Ovary (tissue), 9 donors: ENCODE results near the gene CYP27B1. TPM values are rescaled to one million over a fixed set of nuclear protein-coding genes. Genes with fewer than 3 reads are reported as not detected.

Experiments
- DNase-seq, 5 donors: peaks; one replicate each; pipeline ENCODE4 v3.0.0-alpha.2; 2019 to 2020
- H3K27ac ChIP-seq, 2 donors: fragments of 200-600 bp; one replicate each; pipeline versions ENCODE4 v1.5.1 to v1.8.0; 2019 to 2022
- H3K27me3 ChIP-seq: fragments of 200-600 bp; one replicate; pipeline ENCODE4 v1.8.0; 2022
- H3K36me3 ChIP-seq: fragments of 200-600 bp; sonication (generic); one replicate; pipeline ENCODE4 v1.5.1; 2019
- H3K4me1 ChIP-seq: one replicate; pipeline ENCODE4 v1.8.1; 2013; ENCODE audit warnings: mild to moderate bottlenecking, moderate library complexity; ENCODE audit not compliant: insufficient read depth
- H3K4me3 ChIP-seq: fragments of 200-600 bp; sonication (generic); one replicate; pipeline ENCODE4 v1.5.1; 2017
- H3K9me3 ChIP-seq, 2 donors: fragments of 200-600 bp in 1 of 2; sonication (generic) in 1 of 2; one replicate each; pipeline versions ENCODE4 v1.5.1 to v1.8.1; 2013 to 2019; ENCODE audit warnings: mild to moderate bottlenecking in 1 of 2, moderate library complexity in 1 of 2
- CTCF ChIP-seq, 3 donors: fragments of 450-650 bp in 2 of 3; fragments of 200-600 bp in 1 of 3; IDR thresholded peaks; one replicate each; pipeline versions ENCODE4 v1.5.1 to v1.8.0; 2016 to 2022; ENCODE audit warnings: antibody characterized with exemption in 3 of 3, mild to moderate bottlenecking in 1 of 3
- EP300 ChIP-seq: sonication (generic); formaldehyde crosslinking; IDR thresholded peaks from one replicate; pipeline ENCODE4 v1.6.1; 2017; ENCODE audit warnings: antibody characterized with exemption
- POLR2A ChIP-seq: fragments of 450-650 bp; IDR thresholded peaks from one replicate; pipeline ENCODE4 v1.6.1; 2017; ENCODE audit warnings: antibody characterized with exemption, mild to moderate bottlenecking, moderate library complexity
- WGBS, 3 donors: extraction: QIAGEN DNeasy Blood & Tissue Kit in 1 of 3; methylation state at CpG; one replicate each; pipeline versions ENCODE4 v1.1.5 to v1.1.7; 2013 to 2017; 5-methylcytosine and 5-hydroxymethylcytosine counted together
- intact Hi-C, 4 donors: fragments of 100-400 bp; cut with DNase I; formaldehyde crosslinking; loops; one replicate each; pipeline versions ENCODE4 v1.11.0 to v1.15.1; 2022 to 2023
- polyA plus RNA-seq, 2 donors: library from polyadenylated mRNA; stranded (reverse); fragments of 200-250 nt in 1 of 2; fragments of 350-450 nt in 1 of 2; fragmentation: Illumina TruSeq in 1 of 2; extraction: RNeasy Lipid Tissue Mini Kit (QIAGEN cat#74804) in 1 of 2; gene quantifications; one replicate each; pipeline ENCODE4 v1.2.3, GENCODE V29; 2013 to 2014
- total RNA-seq, 7 donors: library from RNA; depleted of rRNA in 2 of 7; stranded (reverse); fragments of >200 nt in 2 of 7; fragmentation: NEBNext Ultra II Directional in 3 of 7; extraction: Animal tissue kit (Norgen Biotek cat#: 25700) in 3 of 7; gene quantifications; one replicate each; pipeline versions ENCODE4 v1.1.0 to v1.2.4, GENCODE V29; 2016 to 2023
- donor health status: DM: no; HTN: no; CAD: no; lungs with moderate emphysema.
- donor health status: DM: no; HTN: no; CAD: no.
- donor health status: Bipolar disorder and iron deficiency.
- donor health status: DM: yes; HTN: yes; CAD: no.
- donor health status: DM: no; HTN: no; CAD: no.
- donor health status: DM: yes; HTN: yes; CAD: no.

CYP27B1 gene
- total and polyA plus RNA-seq, 9 donors: 0.12 to 2.5 (median 0.92) TPM

DNA sequence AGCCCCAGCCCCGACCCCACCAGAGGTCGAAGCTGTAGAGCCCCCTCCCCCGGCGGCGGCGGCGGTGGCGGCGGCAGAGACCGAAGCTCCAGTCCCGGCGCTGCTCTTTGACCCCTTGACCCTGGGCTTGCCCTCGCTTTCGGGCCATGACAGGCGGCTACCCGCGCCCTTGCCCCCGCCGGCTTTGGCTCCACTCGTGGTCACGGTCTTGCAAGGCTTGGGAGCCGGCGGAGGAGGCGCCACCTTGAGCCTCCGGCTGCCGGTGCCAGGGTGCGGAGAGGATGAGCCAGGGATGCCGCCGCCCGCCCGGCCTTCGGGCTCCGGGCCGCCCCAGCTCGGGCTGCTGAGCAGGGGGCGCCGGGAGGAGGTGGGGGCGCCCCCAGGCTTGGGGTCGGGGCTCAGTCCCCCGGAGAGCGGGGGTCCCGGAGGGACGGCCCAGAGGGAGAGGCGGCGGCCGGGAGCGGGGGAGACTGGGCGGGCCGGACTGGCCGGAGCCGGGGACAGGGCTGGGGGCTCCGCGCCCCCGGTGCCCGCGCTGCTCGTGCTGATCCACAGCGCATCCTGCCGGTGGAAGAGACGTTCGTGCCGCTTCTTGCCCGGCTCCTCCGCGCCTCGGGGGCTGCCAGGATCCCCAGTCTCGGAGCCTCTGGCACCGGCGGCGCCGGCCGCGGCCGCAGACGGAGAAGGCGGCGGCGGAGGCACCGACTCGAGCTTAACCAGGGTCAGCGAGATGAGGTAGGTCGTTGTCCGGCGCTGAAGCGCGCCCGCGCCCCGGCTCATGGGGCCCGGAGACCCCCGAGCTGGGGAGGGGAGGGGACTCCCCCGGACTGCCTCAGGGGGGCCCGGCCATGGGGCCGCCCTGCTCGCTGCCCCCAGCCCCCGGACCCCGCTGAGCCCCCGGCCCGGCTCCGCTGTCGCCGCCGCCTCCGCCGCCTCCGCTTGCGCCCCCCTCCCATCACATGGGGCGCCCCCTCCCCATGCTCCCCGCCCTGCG is 29.1 kb downstream of the CYP27B1 start:
- Histone ChIP-seq H3K27ac (no peak overlapping the region), H3K27me3 (peaks cover 7% of the 10 kb centered on the region)
- peak in 1 of 5 donors; percentile 54 for DNase-seq

DNA sequence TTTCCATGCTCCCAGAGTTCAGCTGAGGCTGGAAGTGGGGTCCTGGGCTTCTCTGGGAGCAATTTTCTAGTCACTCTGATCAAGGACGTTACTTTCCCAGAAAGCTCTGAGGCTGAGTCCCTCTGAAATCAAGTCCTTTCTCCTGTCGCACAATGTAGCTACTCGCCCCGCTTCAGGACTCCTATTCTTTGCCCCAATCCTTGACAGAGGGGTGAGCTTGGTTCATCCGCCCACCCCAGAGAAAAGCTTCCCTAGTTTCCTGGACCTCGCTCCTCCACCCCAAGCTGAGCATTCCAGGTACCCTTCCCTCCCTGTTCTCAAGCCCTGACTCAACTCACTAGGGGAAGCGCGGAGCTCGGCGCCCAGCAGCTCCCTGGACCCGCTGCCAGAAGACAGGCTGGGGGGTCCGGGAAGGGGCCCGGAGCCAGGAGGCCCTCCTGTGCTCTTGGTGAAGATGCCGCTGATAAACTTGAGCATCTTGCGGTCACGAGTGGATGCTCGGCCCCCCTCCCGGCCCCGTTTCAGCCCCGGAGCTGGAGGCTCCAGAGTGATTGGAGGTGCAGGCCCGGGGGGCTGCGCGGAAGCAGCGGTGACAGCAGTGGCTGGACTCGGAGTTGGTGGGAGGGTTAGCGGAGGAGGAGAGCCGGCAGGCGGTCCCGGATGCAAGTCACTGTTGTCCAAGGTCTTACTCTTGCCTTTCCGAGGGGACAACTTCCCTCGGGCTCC is 30.0 kb downstream of the CYP27B1 start:
- no peak for DNase-seq
- no peak overlapping the region for H3K4me3 ChIP-seq
- no peaks in the 10 kb centered on the region for H3K36me3 ChIP-seq
- no peak for TF ChIP-seq CTCF (IDR thresholded peaks at IDR 0.05)
- TF ChIP-seq POLR2A: no peak
- no peaks in the 10 kb centered on the region for H3K9me3 ChIP-seq
- intact Hi-C loops: no loop called here
- H3K4me1 ChIP-seq: peaks cover 5% of the 10 kb centered on the region
- WGBS, 3 donors: 8 to 13% (median 10%) methylated on average over 30 to 31 of the region's 31 CpGs
- peaks cover 7% of the 10 kb centered on the region for H3K27me3 ChIP-seq
- no peak overlapping the region for H3K27ac ChIP-seq

More for the DNA sequence above, 29.1 kb downstream of the CYP27B1 start:
- Histone ChIP-seq H3K9me3 (no peaks in the 10 kb centered on the region), H3K4me3 (peak overlapping the region; percentile 2), H3K36me3 (no peaks in the 10 kb centered on the region), H3K4me1 (peaks cover 5% of the 10 kb centered on the region)
- 4 to 17% (median 6%) methylated on average over 50 to 109 of the region's 110 CpGs for WGBS, 3 donors
- intact Hi-C loops: no loop called here
- TF ChIP-seq EP300 (no peak), POLR2A (no peak), CTCF (IDR thresholded peaks at IDR 0.05) (no peak)

DNA sequence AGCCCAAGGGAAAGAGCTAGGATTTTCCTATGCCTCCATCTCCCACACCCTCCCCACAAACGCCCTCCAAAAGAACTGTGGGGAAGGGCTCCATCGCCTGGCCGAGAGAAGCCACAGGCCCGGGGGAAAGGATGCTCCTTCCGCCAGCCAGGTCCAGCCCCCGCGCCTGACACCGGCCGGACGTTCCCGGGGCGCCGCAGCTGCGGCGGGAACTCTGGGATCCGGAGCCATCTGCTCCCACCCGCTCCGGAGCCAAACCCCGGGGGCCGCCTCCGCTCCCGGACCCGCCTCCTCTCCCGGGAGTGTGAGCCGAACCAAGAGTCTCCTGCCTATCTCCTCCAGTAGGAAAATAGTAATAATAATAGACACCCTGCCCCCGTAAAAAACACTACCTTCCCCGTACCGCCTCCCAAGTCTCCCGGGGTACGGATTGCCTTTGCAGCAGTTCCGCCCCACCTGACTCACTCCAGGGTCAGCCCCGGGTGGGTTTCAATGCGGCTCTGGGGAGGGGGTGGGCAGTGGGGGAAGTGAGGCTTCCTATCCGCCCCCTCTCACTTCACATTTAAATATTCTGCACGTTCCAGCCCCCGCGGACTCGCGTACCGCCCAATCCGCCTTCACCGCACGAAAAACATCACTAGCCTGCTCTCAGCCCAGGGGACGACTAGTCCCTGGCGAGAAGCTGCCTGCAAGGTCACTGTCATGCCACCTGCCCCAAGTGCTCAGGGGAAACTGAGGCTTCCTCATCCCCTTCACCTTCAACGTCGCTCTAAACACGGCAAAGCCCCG is 30.7 kb downstream of the CYP27B1 start:
- Histone ChIP-seq H3K4me3 (no peak overlapping the region), H3K36me3 (no peaks in the 10 kb centered on the region), H3K4me1 (peaks cover 5% of the 10 kb centered on the region), H3K27ac (no peak overlapping the region), H3K9me3 (no peaks in the 10 kb centered on the region), H3K27me3 (peaks cover 7% of the 10 kb centered on the region)
- TF ChIP-seq EP300: no peak
- no peak for TF ChIP-seq CTCF (IDR thresholded peaks at IDR 0.05)
- TF ChIP-seq POLR2A: no peak
- intact Hi-C loops: no loop called here
- DNase-seq: peak in 3 of 5 donors; percentile 36 to 66 (median 65)
- 1 to 6% (median 3%) methylated on average over 48 to 49 of the region's 49 CpGs for WGBS, 3 donors
